WTC11 (cell line): ENCODE data around the gene NEDD4L.

Source experiments
- AR ChIP-seq: fragments of 250-450 bp; sonication (Bioruptor Pico); IDR thresholded peaks from 2 replicates; pipeline ENCODE4 v1.9.0; 2021; ENCODE audit warnings: mild to moderate bottlenecking
- ATF2 ChIP-seq: sonication (generic); formaldehyde crosslinking; IDR thresholded peaks from 2 replicates; pipeline ENCODE4 v1.8.1; 2022; ENCODE audit warnings: low read depth, missing genetic modification reagents, borderline replicate concordance
- CTCF ChIP-seq: fragments of 200-600 bp; IDR thresholded peaks from 2 replicates; pipeline ENCODE4 v1.8.0; 2022; ENCODE audit warnings: antibody characterized with exemption
- PRDM15 ChIP-seq: sonication (generic); formaldehyde crosslinking; IDR thresholded peaks from 2 replicates; pipeline ENCODE4 v1.8.0; 2022; ENCODE audit warnings: missing genetic modification reagents
- TEAD4 ChIP-seq: sonication (generic); formaldehyde crosslinking; IDR thresholded peaks from 2 replicates; pipeline ENCODE4 v1.8.0; 2022; ENCODE audit warnings: mild to moderate bottlenecking, missing genetic modification reagents
- ZBTB43 ChIP-seq: sonication (generic); formaldehyde crosslinking; IDR thresholded peaks from 2 replicates; pipeline ENCODE4 v1.8.1; 2023; ENCODE audit warnings: mild to moderate bottlenecking, missing genetic modification reagents
- ZNF423 ChIP-seq: fragments of 250-450 bp; sonication (Bioruptor Pico); IDR thresholded peaks from 2 replicates; pipeline ENCODE4 v2.1.2; 2022; ENCODE audit warnings: mild to moderate bottlenecking, moderate library complexity

GRCh38 chr18:58046794-58047555, 2.9 kb downstream of the NEDD4L start:
- TF ChIP-seq CTCF: no peak
- TF ChIP-seq ATF2 (CRISPR knock-in tag): no peak
- no peak for TF ChIP-seq PRDM15 (CRISPR knock-in tag)
- TF ChIP-seq ZBTB43 (CRISPR knock-in tag): no peak
- TF ChIP-seq AR (CRISPR knock-in tag): no peak
- TF ChIP-seq ZNF423 (CRISPR knock-in tag): no peak
- TF ChIP-seq TEAD4 (CRISPR knock-in tag): no peak
